Hepatocyte (in vitro differentiated cells): ENCODE results near the gene GRIK2. TPM values are rescaled to one million over a fixed set of nuclear protein-coding genes. Genes with fewer than 3 reads are reported as not detected.

Source experiments
- DNase-seq: peaks from one replicate; pipeline ENCODE4 v3.0.0-alpha.2; 2016; ENCODE audit warnings: low spot score
- H2AFZ ChIP-seq: fragments of 200-600 bp; sonication (generic); 2 replicates; pipeline ENCODE4 v1.6.0; 2016; ENCODE audit warnings: antibody characterized with exemption, mild to moderate bottlenecking
- H3K27ac ChIP-seq: fragments of 200-600 bp; sonication (generic); 2 replicates; pipeline ENCODE4 v1.5.1; 2016; ENCODE audit warnings: mild to moderate bottlenecking
- H3K27me3 ChIP-seq: fragments of 200-600 bp; sonication (generic); 2 replicates; pipeline ENCODE4 v1.6.1; 2016
- H3K36me3 ChIP-seq: fragments of 200-600 bp; sonication (generic); replicated peaks from 2 replicates; pipeline ENCODE4 v1.5.1; 2016; ENCODE audit warnings: low read depth; ENCODE audit not compliant: insufficient read depth
- H3K4me1 ChIP-seq: fragments of 200-600 bp; sonication (generic); 2 replicates; pipeline ENCODE4 v1.5.1; 2016; ENCODE audit warnings: mild to moderate bottlenecking, moderate library complexity; ENCODE audit not compliant: insufficient read depth
- H3K4me2 ChIP-seq: fragments of 200-600 bp; sonication (generic); 2 replicates; pipeline ENCODE4 v1.6.0; 2016
- H3K4me3 ChIP-seq: fragments of 200-600 bp; sonication (generic); 2 replicates; pipeline ENCODE4 v1.5.1; 2016; ENCODE audit warnings: mild to moderate bottlenecking
- H3K79me2 ChIP-seq: fragments of 200-600 bp; sonication (generic); 2 replicates; pipeline ENCODE4 v1.6.0; 2017; ENCODE audit warnings: mild to moderate bottlenecking
- H3K9me2 ChIP-seq: fragments of 200-600 bp; sonication (generic); replicated peaks from 2 replicates; pipeline ENCODE4 v1.6.0; 2017; ENCODE audit warnings: mild to moderate bottlenecking; ENCODE audit not compliant: insufficient read depth
- H3K9me3 ChIP-seq: fragments of 200-600 bp; sonication (generic); 2 replicates; pipeline ENCODE4 v1.5.1; 2016; ENCODE audit warnings: low read depth, mild to moderate bottlenecking
- H4K20me1 ChIP-seq: fragments of 200-600 bp; sonication (generic); 2 replicates; pipeline ENCODE4 v1.6.0; 2016; ENCODE audit warnings: mild to moderate bottlenecking; ENCODE audit not compliant: insufficient read depth, poor library complexity, severe bottlenecking
- CTCF ChIP-seq: fragments of 200-600 bp; sonication (generic); IDR thresholded peaks from 2 replicates; pipeline ENCODE4 v1.5.1; 2016; ENCODE audit warnings: antibody characterized with exemption, mild to moderate bottlenecking; ENCODE audit not compliant: poor library complexity
- EZH2 ChIP-seq: fragments of 200-600 bp; sonication (generic); IDR thresholded peaks from 2 replicates; pipeline ENCODE4 v1.6.1; 2016; ENCODE audit warnings: antibody characterized with exemption, mild to moderate bottlenecking, borderline replicate concordance
- EZH2phosphoT487 ChIP-seq: fragments of 200-600 bp; sonication (generic); IDR thresholded peaks from one replicate; pipeline ENCODE4 v1.6.1; 2018; ENCODE audit warnings: antibody characterized with exemption, mild to moderate bottlenecking, low read depth, moderate library complexity; ENCODE audit not compliant: unreplicated experiment, severe bottlenecking
- WGBS: methylation state at CpG from one replicate; pipeline ENCODE4 v1.1.6; 2016; ENCODE audit warnings: low lambda C conversion rate; ENCODE audit errors: missing lambda C conversion rate; 5-methylcytosine and 5-hydroxymethylcytosine counted together
- polyA plus RNA-seq: library from polyadenylated mRNA; unstranded; fragments of >200 nt; fragmentation: Nextera tagmentation; extraction: Ambion mirVana; gene quantifications from 2 replicates; pipeline ENCODE4 v1.2.1, GENCODE V29; 2016
- total RNA-seq: library from RNA; depleted of rRNA; stranded (reverse); fragments of >200 nt; gene quantifications from 2 replicates; pipeline ENCODE4 v1.2.3, GENCODE V29; 2014

GRIK2 gene
- total and polyA plus RNA-seq, 2 experiments from 2014 or later = 5.8 to 6.2 TPM

GRCh38 chr6:101719521-101719920 is 326.0 kb downstream of the GRIK2 start:
- Histone ChIP-seq H3K4me2 (no peak overlapping the region), H3K79me2 (no peaks in the 10 kb centered on the region), H3K9me2 (no peaks in the 10 kb centered on the region), H3K36me3 (no peaks in the 10 kb centered on the region), H3K27me3 (no peaks in the 10 kb centered on the region), H4K20me1 (no peaks in the 10 kb centered on the region), H3K4me3 (no peak overlapping the region), H3K27ac (no peak overlapping the region), H2AFZ (no peak overlapping the region), H3K9me3 (no peaks in the 10 kb centered on the region), H3K4me1 (no peaks in the 10 kb centered on the region)
- DNase-seq = no peak
- WGBS = 71% methylated on average over 1 of the region's 1 CpG
- TF ChIP-seq EZH2 (no peak), CTCF (no peak), EZH2phosphoT487 (no peak)

GRCh38 chr6:101722471-101722870 is 329.0 kb downstream of the GRIK2 start:
- no peak for TF ChIP-seq EZH2
- TF ChIP-seq EZH2phosphoT487 = no peak
- no peak for TF ChIP-seq CTCF
- no peaks in the 10 kb centered on the region for H3K4me1 ChIP-seq
- no peaks in the 10 kb centered on the region for H3K9me3 ChIP-seq
- no peak overlapping the region for H2AFZ ChIP-seq
- H3K36me3 ChIP-seq = no peaks in the 10 kb centered on the region
- no peaks in the 10 kb centered on the region for H3K79me2 ChIP-seq
- H3K9me2 ChIP-seq = no peaks in the 10 kb centered on the region
- 53% methylated on average over 1 of the region's 1 CpG for WGBS
- H3K4me2 ChIP-seq = no peak overlapping the region
- no peaks in the 10 kb centered on the region for H4K20me1 ChIP-seq
- H3K4me3 ChIP-seq = no peak overlapping the region
- no peaks in the 10 kb centered on the region for H3K27me3 ChIP-seq
- no peak overlapping the region for H3K27ac ChIP-seq
- DNase-seq = no peak

- no peaks in the 10 kb centered on the region for H3K9me3 ChIP-seq
- 57% methylated on average over 1 of the region's 1 CpG for WGBS
- no peak overlapping the region for H2AFZ ChIP-seq
- no peaks in the 10 kb centered on the region for H3K4me1 ChIP-seq
- no peak overlapping the region for H3K27ac ChIP-seq
- TF ChIP-seq CTCF (no peak), EZH2phosphoT487 (no peak), EZH2 (no peak)
- no peaks in the 10 kb centered on the region for H3K9me2 ChIP-seq
- no peaks in the 10 kb centered on the region for H4K20me1 ChIP-seq
- no peak overlapping the region for H3K4me3 ChIP-seq
- no peaks in the 10 kb centered on the region for H3K36me3 ChIP-seq
- H3K4me2 ChIP-seq = no peak overlapping the region
- H3K79me2 ChIP-seq = no peaks in the 10 kb centered on the region
- no peaks in the 10 kb centered on the region for H3K27me3 ChIP-seq
- DNase-seq = no peak
These were observed 329.6 kb downstream of the GRIK2 start for GRCh38 chr6:101722991-101723579.

- H3K4me1 ChIP-seq = no peaks in the 10 kb centered on the region
- 52% methylated on average over 2 of the region's 2 CpGs for WGBS
- no peaks in the 10 kb centered on the region for H4K20me1 ChIP-seq
- H3K27ac ChIP-seq = no peak overlapping the region
- no peaks in the 10 kb centered on the region for H3K9me2 ChIP-seq
- H2AFZ ChIP-seq = no peak overlapping the region
- no peaks in the 10 kb centered on the region for H3K36me3 ChIP-seq
- H3K79me2 ChIP-seq = no peaks in the 10 kb centered on the region
- H3K27me3 ChIP-seq = no peaks in the 10 kb centered on the region
- no peak overlapping the region for H3K4me2 ChIP-seq
- no peak for TF ChIP-seq EZH2
- DNase-seq = no peak
- H3K4me3 ChIP-seq = no peak overlapping the region
- H3K9me3 ChIP-seq = no peaks in the 10 kb centered on the region
These were observed 334.9 kb downstream of the GRIK2 start for GRCh38 chr6:101728388-101728787.
